ENCODE data around the gene KIF3A. TPM values are rescaled to one million over a fixed set of nuclear protein-coding genes. Genes with fewer than 3 reads are reported as not detected.
A peak's percentile ranks its signal among the peaks of the same experiment; 100 is the strongest.

The KIF3A gene
- total RNA-seq, 4 donors from 2014 or later, result 5.9 to 203 (median 19.5) TPM

DNA sequence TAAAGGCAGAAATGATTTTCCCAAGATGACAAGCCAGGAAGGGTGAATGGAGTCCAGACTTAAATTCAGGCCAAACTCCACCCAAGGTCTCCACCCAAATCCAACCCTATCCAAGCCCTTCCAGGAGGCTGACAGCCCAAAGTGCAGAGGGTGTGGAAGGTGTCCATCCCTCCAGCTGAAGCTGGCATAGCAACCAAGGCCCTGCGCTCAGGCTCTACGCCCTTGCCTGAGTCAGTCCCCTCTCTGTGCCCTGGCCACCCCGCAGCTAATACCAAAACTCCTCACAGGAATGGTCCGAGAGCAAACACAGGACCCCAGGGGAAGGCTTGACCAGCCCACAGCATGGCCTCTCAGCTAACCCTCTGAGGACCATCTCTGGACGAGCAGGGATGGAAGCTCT lies 37.5 kb upstream of the KIF3A start:
- no peak for DNase-seq
- intact Hi-C loops (cut with DNase I; ENCODE audit: low total_unique reads), result no loop called here
- TF ChIP-seq, protein P1, sequence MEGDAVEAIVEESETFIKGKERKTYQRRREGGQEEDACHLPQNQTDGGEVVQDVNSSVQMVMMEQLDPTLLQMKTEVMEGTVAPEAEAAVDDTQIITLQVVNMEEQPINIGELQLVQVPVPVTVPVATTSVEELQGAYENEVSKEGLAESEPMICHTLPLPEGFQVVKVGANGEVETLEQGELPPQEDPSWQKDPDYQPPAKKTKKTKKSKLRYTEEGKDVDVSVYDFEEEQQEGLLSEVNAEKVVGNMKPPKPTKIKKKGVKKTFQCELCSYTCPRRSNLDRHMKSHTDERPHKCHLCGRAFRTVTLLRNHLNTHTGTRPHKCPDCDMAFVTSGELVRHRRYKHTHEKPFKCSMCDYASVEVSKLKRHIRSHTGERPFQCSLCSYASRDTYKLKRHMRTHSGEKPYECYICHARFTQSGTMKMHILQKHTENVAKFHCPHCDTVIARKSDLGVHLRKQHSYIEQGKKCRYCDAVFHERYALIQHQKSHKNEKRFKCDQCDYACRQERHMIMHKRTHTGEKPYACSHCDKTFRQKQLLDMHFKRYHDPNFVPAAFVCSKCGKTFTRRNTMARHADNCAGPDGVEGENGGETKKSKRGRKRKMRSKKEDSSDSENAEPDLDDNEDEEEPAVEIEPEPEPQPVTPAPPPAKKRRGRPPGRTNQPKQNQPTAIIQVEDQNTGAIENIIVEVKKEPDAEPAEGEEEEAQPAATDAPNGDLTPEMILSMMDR (IDR thresholded peaks at IDR 0.05), result no peak
- TF ChIP-seq POLR2A (IDR thresholded peaks at IDR 0.05), result no peak

GRCh38 chr5:132774406-132774805 lies 37.1 kb upstream of the KIF3A start:
- Histone ChIP-seq H3K27ac (no peak overlapping the region), H3K36me3 (no peaks in the 10 kb centered on the region), H3K9me3 (no peaks in the 10 kb centered on the region), H3K27me3 (no peaks in the 10 kb centered on the region), H3K4me3 (no peak overlapping the region), H3K4me1 (peaks cover 0 to 11% of the 10 kb centered on the region in 2 donors)
- no peak for DNase-seq
- intact Hi-C loops (cut with DNase I; ENCODE audit: low total_unique reads), result no loop called here
- TF ChIP-seq, protein P1 (IDR thresholded peaks at IDR 0.05), result no peak
- no peak for TF ChIP-seq POLR2A (IDR thresholded peaks at IDR 0.05)

More for the DNA sequence above, 37.5 kb upstream of the KIF3A start:
- H3K27ac ChIP-seq, result no peak overlapping the region
- H3K27me3 ChIP-seq, result no peaks in the 10 kb centered on the region
- H3K4me3 ChIP-seq, result no peak overlapping the region
- no peaks in the 10 kb centered on the region for H3K36me3 ChIP-seq
- peaks cover 0 to 11% of the 10 kb centered on the region in 2 donors for H3K4me1 ChIP-seq
- no peaks in the 10 kb centered on the region for H3K9me3 ChIP-seq

DNA sequence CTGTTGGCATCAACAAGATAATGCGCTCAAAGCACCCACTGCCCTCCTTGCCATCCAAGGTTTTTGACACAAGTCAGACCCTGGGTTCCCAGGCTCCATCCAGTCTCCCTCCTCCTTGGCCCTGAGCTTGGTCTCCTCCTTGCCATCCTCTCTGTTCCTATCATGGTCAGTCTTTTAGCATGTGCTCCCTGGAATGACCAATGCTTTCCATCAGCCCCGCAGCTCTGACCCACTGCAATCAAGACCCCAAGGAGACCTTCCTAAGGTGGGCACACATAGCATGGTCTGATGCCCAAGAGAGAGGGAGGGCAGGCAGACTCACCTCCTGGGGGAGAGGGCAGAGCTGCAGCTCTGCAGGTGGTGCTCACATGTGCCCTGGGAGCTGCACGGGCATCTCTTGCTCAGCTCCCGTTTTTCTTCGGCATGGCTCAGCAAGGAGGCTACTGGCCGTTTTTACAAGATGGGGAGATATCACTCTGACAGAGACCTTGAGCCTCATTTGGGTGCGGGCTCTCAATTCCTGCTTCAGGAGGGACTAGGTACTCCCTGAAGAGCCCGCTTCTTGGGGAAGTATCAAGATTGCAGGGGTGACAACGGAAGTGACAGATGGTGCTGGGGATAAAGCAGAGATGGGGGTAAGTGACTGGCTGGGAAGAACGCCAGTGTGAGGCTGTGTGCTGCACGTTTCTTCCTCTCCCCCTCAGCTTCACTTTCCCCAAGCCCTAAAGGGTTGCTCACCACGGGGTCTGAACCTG lies 36.4 kb upstream of the KIF3A start:
- Histone ChIP-seq H3K4me1 (peaks cover 0 to 11% of the 10 kb centered on the region in 2 donors), H3K27me3 (no peaks in the 10 kb centered on the region), H3K27ac (no peak overlapping the region), H3K4me3 (no peak overlapping the region), H3K36me3 (no peaks in the 10 kb centered on the region), H3K9me3 (no peaks in the 10 kb centered on the region)
- intact Hi-C loops (cut with DNase I; ENCODE audit: low total_unique reads), result no loop called here
- DNase-seq, result no peak
- TF ChIP-seq POLR2A (IDR thresholded peaks at IDR 0.05), result no peak
- TF ChIP-seq, protein P1 (IDR thresholded peaks at IDR 0.05), result no peak

GRCh38 chr5:132773114-132773513 lies 35.8 kb upstream of the KIF3A start:
- Histone ChIP-seq H3K4me1 (peaks cover 0 to 7% of the 10 kb centered on the region in 2 donors), H3K27ac (no peak overlapping the region), H3K36me3 (no peaks in the 10 kb centered on the region), H3K27me3 (no peaks in the 10 kb centered on the region), H3K9me3 (no peaks in the 10 kb centered on the region), H3K4me3 (no peak overlapping the region)
- TF ChIP-seq POLR2A (IDR thresholded peaks at IDR 0.05), result no peak
- TF ChIP-seq, protein P1 (IDR thresholded peaks at IDR 0.05), result no peak
- no peak for DNase-seq
- intact Hi-C loops (cut with DNase I; ENCODE audit: low total_unique reads), result no loop called here

- DNase-seq, result no peak
- TF ChIP-seq, protein P1 (IDR thresholded peaks at IDR 0.05), result no peak
- TF ChIP-seq POLR2A (IDR thresholded peaks at IDR 0.05), result no peak
- Histone ChIP-seq H3K9me3 (no peaks in the 10 kb centered on the region), H3K27me3 (no peaks in the 10 kb centered on the region), H3K4me1 (peaks cover 0 to 3% of the 10 kb centered on the region in 2 donors), H3K4me3 (no peak overlapping the region), H3K36me3 (no peaks in the 10 kb centered on the region), H3K27ac (peak overlapping the region; percentile 15 to 49)
- intact Hi-C loops (cut with DNase I; ENCODE audit: low total_unique reads), result no loop called here
These were observed 35.1 kb upstream of the KIF3A start for GRCh38 chr5:132772291-132773070.
